Measurements from ENCODE around the gene ADAM12. TPM values are rescaled to one million over a fixed set of nuclear protein-coding genes. Genes with fewer than 3 reads are reported as not detected.

The ADAM12 gene
- total RNA-seq, 1 experiment from 2014 or later, result not detected

DNA sequence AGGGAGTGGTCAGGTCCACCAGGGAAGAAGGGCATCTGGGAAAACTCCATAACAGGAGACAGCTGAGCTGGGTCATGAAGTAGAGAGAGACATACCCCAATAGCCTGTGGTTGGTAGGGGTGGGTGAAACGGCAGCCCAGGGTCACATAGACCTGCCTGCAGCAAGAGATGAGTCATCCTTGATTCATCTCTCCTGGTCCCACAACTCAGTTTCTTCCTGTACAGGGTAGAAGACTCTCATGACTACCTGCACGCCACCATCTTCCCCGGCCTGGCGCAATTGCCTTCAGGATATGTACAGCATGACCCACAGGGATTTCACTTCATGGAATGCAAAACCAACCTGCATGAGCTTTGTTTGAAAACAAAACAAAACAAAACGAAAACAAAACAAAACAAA lies 45.1 kb upstream of the ADAM12 start:
- H3K4me1 Mint-ChIP-seq (ENCODE audit: low read depth, unreplicated experiment), result no peaks in the 10 kb centered on the region
- H3K27ac Mint-ChIP-seq (ENCODE audit: unreplicated experiment), result no peak overlapping the region
- peaks cover 2% of the 10 kb centered on the region for H3K9me3 Mint-ChIP-seq (ENCODE audit: low read depth, unreplicated experiment)
- intact Hi-C loops (cut with micrococcal nuclease; ENCODE audit: unreplicated experiment), result no loop called here
- H3K4me3 Mint-ChIP-seq (ENCODE audit: low read depth, unreplicated experiment), result no peak overlapping the region
- no TSS peak for BruUV-seq (replicated peaks)
- no peaks in the 10 kb centered on the region for H3K36me3 Mint-ChIP-seq (ENCODE audit: insufficient read depth, unreplicated experiment)
- H3K27me3 Mint-ChIP-seq (ENCODE audit: unreplicated experiment), result no peaks in the 10 kb centered on the region
- CTCF ChIA-PET, result no interaction called here
- DNase-seq, result no peak
- TF ChIP-seq, protein P1, sequence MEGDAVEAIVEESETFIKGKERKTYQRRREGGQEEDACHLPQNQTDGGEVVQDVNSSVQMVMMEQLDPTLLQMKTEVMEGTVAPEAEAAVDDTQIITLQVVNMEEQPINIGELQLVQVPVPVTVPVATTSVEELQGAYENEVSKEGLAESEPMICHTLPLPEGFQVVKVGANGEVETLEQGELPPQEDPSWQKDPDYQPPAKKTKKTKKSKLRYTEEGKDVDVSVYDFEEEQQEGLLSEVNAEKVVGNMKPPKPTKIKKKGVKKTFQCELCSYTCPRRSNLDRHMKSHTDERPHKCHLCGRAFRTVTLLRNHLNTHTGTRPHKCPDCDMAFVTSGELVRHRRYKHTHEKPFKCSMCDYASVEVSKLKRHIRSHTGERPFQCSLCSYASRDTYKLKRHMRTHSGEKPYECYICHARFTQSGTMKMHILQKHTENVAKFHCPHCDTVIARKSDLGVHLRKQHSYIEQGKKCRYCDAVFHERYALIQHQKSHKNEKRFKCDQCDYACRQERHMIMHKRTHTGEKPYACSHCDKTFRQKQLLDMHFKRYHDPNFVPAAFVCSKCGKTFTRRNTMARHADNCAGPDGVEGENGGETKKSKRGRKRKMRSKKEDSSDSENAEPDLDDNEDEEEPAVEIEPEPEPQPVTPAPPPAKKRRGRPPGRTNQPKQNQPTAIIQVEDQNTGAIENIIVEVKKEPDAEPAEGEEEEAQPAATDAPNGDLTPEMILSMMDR (IDR thresholded peaks at IDR 0.05; ENCODE audit: unreplicated experiment), result no peak

DNA sequence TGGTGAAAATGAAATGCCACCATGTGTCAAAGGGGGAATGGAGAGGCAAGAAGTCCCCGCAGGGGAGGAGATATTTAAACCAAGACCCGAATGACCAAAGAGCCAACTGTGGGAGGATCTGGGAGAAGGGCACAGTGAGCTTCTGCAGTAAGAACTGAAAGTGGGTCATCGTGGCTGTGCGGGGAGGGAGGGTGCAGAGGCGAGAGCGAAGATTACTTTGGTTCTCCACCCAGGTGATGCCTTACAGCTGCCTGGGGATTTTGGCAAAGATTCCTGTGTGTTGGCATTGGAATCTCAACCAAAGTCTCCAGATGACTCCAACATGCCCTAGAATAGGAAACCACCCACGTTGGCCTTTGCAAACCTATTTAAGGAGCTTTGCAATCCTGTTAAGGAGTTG lies 44.2 kb upstream of the ADAM12 start:
- Mint-ChIP-seq H3K27me3 (ENCODE audit: unreplicated experiment) (peaks cover 4% of the 10 kb centered on the region), H3K36me3 (ENCODE audit: insufficient read depth, unreplicated experiment) (no peaks in the 10 kb centered on the region), H3K4me3 (ENCODE audit: low read depth, unreplicated experiment) (no peak overlapping the region), H3K27ac (ENCODE audit: unreplicated experiment) (no peak overlapping the region), H3K4me1 (ENCODE audit: low read depth, unreplicated experiment) (no peaks in the 10 kb centered on the region), H3K9me3 (ENCODE audit: low read depth, unreplicated experiment) (peaks cover 2% of the 10 kb centered on the region)
- DNase-seq, result no peak
- TF ChIP-seq, protein P1 (IDR thresholded peaks at IDR 0.05; ENCODE audit: unreplicated experiment), result no peak
- intact Hi-C loops (cut with micrococcal nuclease; ENCODE audit: unreplicated experiment), result no loop called here
- no TSS peak for BruUV-seq (replicated peaks)
- CTCF ChIA-PET, result no interaction called here

DNA sequence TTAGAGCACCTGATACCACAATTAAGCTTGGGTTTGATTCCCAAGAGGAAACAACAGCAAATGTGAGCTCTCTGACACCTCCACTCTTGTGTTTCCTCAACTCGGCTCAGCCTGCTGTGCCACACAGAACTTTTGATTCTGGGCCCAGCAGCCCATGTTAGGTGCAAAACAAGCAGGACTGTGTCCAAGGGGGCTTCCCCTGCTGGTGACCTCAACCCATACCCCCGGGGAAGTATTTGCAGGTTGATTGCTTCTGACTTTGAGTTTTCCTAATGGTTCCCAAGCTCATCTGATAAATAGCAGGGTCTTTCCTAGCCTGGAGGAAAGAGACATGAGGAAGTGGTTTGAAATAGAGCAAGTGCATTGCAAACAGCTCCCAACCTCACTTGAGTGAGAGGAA lies 43.5 kb upstream of the ADAM12 start:
- DNase-seq, result no peak
- no peaks in the 10 kb centered on the region for H3K4me1 Mint-ChIP-seq (ENCODE audit: low read depth, unreplicated experiment)
- intact Hi-C loops (cut with micrococcal nuclease; ENCODE audit: unreplicated experiment), result no loop called here
- no peak overlapping the region for H3K27ac Mint-ChIP-seq (ENCODE audit: unreplicated experiment)
- no peak overlapping the region for H3K4me3 Mint-ChIP-seq (ENCODE audit: low read depth, unreplicated experiment)
- BruUV-seq (replicated peaks), result no TSS peak
- H3K9me3 Mint-ChIP-seq (ENCODE audit: low read depth, unreplicated experiment), result peaks cover 2% of the 10 kb centered on the region
- H3K36me3 Mint-ChIP-seq (ENCODE audit: insufficient read depth, unreplicated experiment), result no peaks in the 10 kb centered on the region
- peaks cover 11% of the 10 kb centered on the region for H3K27me3 Mint-ChIP-seq (ENCODE audit: unreplicated experiment)
- CTCF ChIA-PET, result no interaction called here
- TF ChIP-seq, protein P1 (IDR thresholded peaks at IDR 0.05; ENCODE audit: unreplicated experiment), result no peak

DNA sequence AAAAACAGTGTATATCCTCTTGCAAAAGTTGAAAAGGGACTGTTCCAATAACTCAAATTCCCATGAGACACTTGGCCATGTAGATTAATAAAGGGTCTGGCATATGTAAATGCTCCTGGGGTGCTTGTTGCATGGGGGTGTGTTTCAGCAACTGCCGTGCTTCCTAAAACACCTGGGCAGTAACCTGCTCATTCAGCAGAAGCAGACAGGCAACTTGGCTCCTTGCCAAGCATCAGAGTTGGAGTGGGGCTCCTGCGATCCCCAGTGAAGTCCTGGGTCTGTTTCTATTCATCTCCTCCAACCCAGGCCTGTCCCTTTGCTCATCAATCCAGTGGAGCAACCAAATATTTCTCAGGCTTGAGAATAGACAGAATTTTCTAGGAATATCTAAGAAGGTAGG lies 42.2 kb upstream of the ADAM12 start:
- Mint-ChIP-seq H3K27me3 (ENCODE audit: unreplicated experiment) (peaks cover 15% of the 10 kb centered on the region), H3K4me3 (ENCODE audit: low read depth, unreplicated experiment) (no peak overlapping the region), H3K9me3 (ENCODE audit: low read depth, unreplicated experiment) (peaks cover 2% of the 10 kb centered on the region), H3K4me1 (ENCODE audit: low read depth, unreplicated experiment) (no peaks in the 10 kb centered on the region), H3K36me3 (ENCODE audit: insufficient read depth, unreplicated experiment) (no peaks in the 10 kb centered on the region), H3K27ac (ENCODE audit: unreplicated experiment) (no peak overlapping the region)
- intact Hi-C loops (cut with micrococcal nuclease; ENCODE audit: unreplicated experiment), result no loop called here
- TF ChIP-seq, protein P1 (IDR thresholded peaks at IDR 0.05; ENCODE audit: unreplicated experiment), result no peak
- CTCF ChIA-PET, result no interaction called here
- BruUV-seq (replicated peaks), result no TSS peak
- DNase-seq, result no peak

DNA sequence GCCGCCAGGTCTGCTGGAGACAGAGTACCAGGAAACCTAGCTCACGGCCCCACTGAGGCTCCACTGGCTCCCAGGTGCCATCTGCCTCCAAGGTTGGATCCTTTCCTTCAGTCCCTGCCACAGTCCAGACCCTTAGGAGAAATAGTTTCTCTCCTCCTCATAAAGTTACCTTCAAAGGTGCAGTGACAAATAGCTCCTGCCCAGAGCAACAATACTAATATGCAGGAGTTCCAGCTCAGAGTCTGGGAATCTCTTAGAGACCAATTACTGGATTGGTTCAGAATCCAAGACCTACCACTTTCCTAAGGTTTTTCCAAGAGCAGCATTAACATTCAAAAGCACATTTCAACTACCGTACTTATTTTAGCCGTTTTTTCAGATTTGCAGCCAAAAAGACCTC lies 41.0 kb upstream of the ADAM12 start:
- Mint-ChIP-seq H3K4me3 (ENCODE audit: low read depth, unreplicated experiment) (no peak overlapping the region), H3K27me3 (ENCODE audit: unreplicated experiment) (peaks cover 15% of the 10 kb centered on the region), H3K36me3 (ENCODE audit: insufficient read depth, unreplicated experiment) (no peaks in the 10 kb centered on the region), H3K9me3 (ENCODE audit: low read depth, unreplicated experiment) (peaks cover 2% of the 10 kb centered on the region), H3K4me1 (ENCODE audit: low read depth, unreplicated experiment) (peaks cover 3% of the 10 kb centered on the region), H3K27ac (ENCODE audit: unreplicated experiment) (no peak overlapping the region)
- CTCF ChIA-PET, result no interaction called here
- intact Hi-C loops (cut with micrococcal nuclease; ENCODE audit: unreplicated experiment), result no loop called here
- BruUV-seq (replicated peaks), result no TSS peak
- no peak for DNase-seq
- TF ChIP-seq, protein P1 (IDR thresholded peaks at IDR 0.05; ENCODE audit: unreplicated experiment), result no peak

Data from Calu3 (cell line).